ENCODE data around the gene TMEM39A. TPM values are rescaled to one million over a fixed set of nuclear protein-coding genes. Genes with fewer than 3 reads are reported as not detected.

TMEM39A gene
- total RNA-seq, 6 experiments from 2014 or later = 14.9 to 34.6 (median 20.9) TPM

- Histone ChIP-seq H3K4me1 (no peaks in the 10 kb centered on the region), H3K9me3 (peaks cover 0 to 5% (median under 1%) of the 10 kb centered on the region in 4 donors), H3K4me3 (no peak overlapping the region), H3K27me3 (no peaks in the 10 kb centered on the region), H3K36me3 (no peaks in the 10 kb centered on the region), H3K27ac (no peak overlapping the region)
- intact Hi-C loops (cut with DNase I) = no loop called here
- DNase-seq = no peak
- ATAC-seq = no peak
- 44% methylated on average over 2 of the region's 2 CpGs for WGBS (ENCODE audit: insufficient coverage, low coverage, low lambda C conversion rate, missing lambda C conversion rate)
- TF ChIP-seq CTCF (IDR thresholded peaks at IDR 0.05) = no peak
- TF ChIP-seq POLR2A (IDR thresholded peaks at IDR 0.05) = no peak
These were observed 43.2 kb downstream of the TMEM39A start for GRCh38 chr3:119420196-119420595.

- Histone ChIP-seq H3K27ac (no peak overlapping the region), H3K4me1 (no peaks in the 10 kb centered on the region), H3K9me3 (no peaks in the 10 kb centered on the region), H3K4me3 (no peak overlapping the region), H3K27me3 (no peaks in the 10 kb centered on the region), H3K36me3 (no peaks in the 10 kb centered on the region)
- intact Hi-C loops (cut with DNase I) = no loop called here
- no peak for ATAC-seq
- TF ChIP-seq CTCF (IDR thresholded peaks at IDR 0.05) (no peak), POLR2A (IDR thresholded peaks at IDR 0.05) (no peak)
- DNase-seq = no peak
These were observed 44.8 kb downstream of the TMEM39A start for GRCh38 chr3:119418641-119419040.

- Histone ChIP-seq H3K36me3 (no peaks in the 10 kb centered on the region), H3K27ac (no peak overlapping the region), H3K27me3 (no peaks in the 10 kb centered on the region), H3K9me3 (no peaks in the 10 kb centered on the region), H3K4me3 (no peak overlapping the region), H3K4me1 (no peaks in the 10 kb centered on the region)
- 73% methylated on average over 8 of the region's 8 CpGs for WGBS (ENCODE audit: insufficient coverage, low coverage, low lambda C conversion rate, missing lambda C conversion rate)
- intact Hi-C loops (cut with DNase I) = no loop called here
- DNase-seq (no peak), ATAC-seq (no peak)
- TF ChIP-seq CTCF (IDR thresholded peaks at IDR 0.05) (no peak), POLR2A (IDR thresholded peaks at IDR 0.05) (no peak)
These were observed 45.5 kb downstream of the TMEM39A start for GRCh38 chr3:119417771-119418512.

GRCh38 chr3:119416873-119417272, 46.5 kb downstream of the TMEM39A start:
- TF ChIP-seq CTCF (IDR thresholded peaks at IDR 0.05) (no peak), POLR2A (IDR thresholded peaks at IDR 0.05) (no peak)
- no peaks in the 10 kb centered on the region for H3K4me1 ChIP-seq
- H3K4me3 ChIP-seq = no peak overlapping the region
- ATAC-seq (no peak), DNase-seq (no peak)
- H3K27ac ChIP-seq = no peak overlapping the region
- WGBS (ENCODE audit: insufficient coverage, low coverage, low lambda C conversion rate, missing lambda C conversion rate) = 100% methylated on average over 1 of the region's 1 CpG
- no peaks in the 10 kb centered on the region for H3K36me3 ChIP-seq
- intact Hi-C loops (cut with DNase I) = no loop called here
- no peaks in the 10 kb centered on the region for H3K9me3 ChIP-seq
- H3K27me3 ChIP-seq = no peaks in the 10 kb centered on the region
